H1 (cell line): ENCODE results near the gene CLDN34. TPM values are rescaled to one million over a fixed set of nuclear protein-coding genes. Genes with fewer than 3 reads are reported as not detected.

Experiments used
- CTCF ChIA-PET: fragments of 300-600 bp; sonication (Branson Sonifier 250); formaldehyde crosslinking; loops from one replicate; lab custom pipeline; 2021; ENCODE audit not compliant: partially characterized antibody; lab: Charles Lee
- POLR2A ChIA-PET: fragments of 300-600 bp; sonication (Branson Sonifier 250); formaldehyde crosslinking; loops from one replicate; lab custom pipeline; 2021; ENCODE audit warnings: inconsistent platforms; ENCODE audit not compliant: partially characterized antibody; lab: Charles Lee
- DNase-seq, 2 experiments: peaks; one replicate each; pipeline versions ENCODE4 v3.0.0 to v3.0.0-alpha.2; 2010 to 2022; ENCODE audit warnings: low spot score in 2 of 2, low read depth in 1 of 2, mixed read lengths in 1 of 2
- FAIRE-seq: peaks from 2 replicates; lab custom pipeline; 2011; peaks lifted over from hg19 to GRCh38; lab: Jason Lieb, UNC
- H2AFZ ChIP-seq: 2 replicates; pipeline ENCODE4 v1.8.1; 2012; ENCODE audit warnings: low read length, inconsistent platforms
- H2AK5ac ChIP-seq: 2 replicates; pipeline ENCODE4 v1.6.1; 2013; ENCODE audit warnings: low read depth, low read length
- H2BK120ac ChIP-seq: replicated peaks from 2 replicates; pipeline ENCODE3; 2013; ENCODE audit warnings: low read depth, low read length, inconsistent platforms
- H2BK12ac ChIP-seq: 2 replicates; pipeline ENCODE4 v1.6.1; 2013; ENCODE audit warnings: low read depth, low read length
- H2BK15ac ChIP-seq: 2 replicates; pipeline ENCODE4 v1.6.1; 2013; ENCODE audit warnings: low read length
- H2BK20ac ChIP-seq: 2 replicates; pipeline ENCODE4 v1.6.1; 2013; ENCODE audit warnings: low read length
- H2BK5ac ChIP-seq: 2 replicates; pipeline ENCODE4 v1.6.1; 2013; ENCODE audit warnings: low read depth, low read length
- H3K14ac ChIP-seq: 2 replicates; pipeline ENCODE4 v1.6.1; 2013; ENCODE audit warnings: inconsistent platforms; ENCODE audit not compliant: insufficient read length
- H3K18ac ChIP-seq: 2 replicates; pipeline ENCODE4 v1.6.1; 2013; ENCODE audit warnings: low read length; ENCODE audit errors: extremely low read depth
- H3K23ac ChIP-seq: 2 replicates; pipeline ENCODE4 v1.6.1; 2013; ENCODE audit warnings: inconsistent platforms; ENCODE audit not compliant: insufficient read length
- H3K23me2 ChIP-seq: 2 replicates; pipeline ENCODE4 v1.6.1; 2013; ENCODE audit warnings: low read depth, low read length
- H3K27ac ChIP-seq: 2 replicates; pipeline ENCODE4 v1.6.1; 2011; ENCODE audit warnings: low read depth, low read length, inconsistent platforms
- H3K27me3 ChIP-seq, 4 experiments: replicated peaks in 1 of 4; 1 replicate in 1 of 4; 2 replicates in 3 of 4; pipeline versions ENCODE4 v1.6.1 to v1.8.1; 2011 to 2013; ENCODE audit warnings: low read length in 3 of 4, mild to moderate bottlenecking in 3 of 4, inconsistent platforms in 2 of 4, mixed read lengths in 2 of 4, moderate library complexity in 1 of 4; ENCODE audit not compliant: control insufficient read depth in 3 of 4, insufficient read depth in 3 of 4; ENCODE audit errors: extremely low read depth in 1 of 4
- H3K36me3 ChIP-seq, 4 experiments: 2 replicates each; pipeline versions ENCODE4 v1.6.1 to v1.8.1; 2011 to 2013; ENCODE audit warnings: mild to moderate bottlenecking in 4 of 4, low read length in 3 of 4, moderate library complexity in 2 of 4, control low read depth in 1 of 4, inconsistent platforms in 1 of 4; ENCODE audit not compliant: insufficient read depth in 4 of 4, control insufficient read depth in 2 of 4
- H3K4ac ChIP-seq: replicated peaks from 2 replicates; pipeline ENCODE3; 2013; ENCODE audit warnings: low read length, low read depth, mixed read lengths, inconsistent platforms; ENCODE audit not compliant: insufficient read length
- H3K4me1 ChIP-seq, 4 experiments: replicated peaks in 1 of 4; 1 replicate in 1 of 4; 2 replicates in 3 of 4; pipeline versions ENCODE4 v1.6.1 to v1.8.1; 2011 to 2013; ENCODE audit warnings: low read length in 3 of 4, inconsistent platforms in 2 of 4, mixed read lengths in 1 of 4; ENCODE audit not compliant: insufficient read depth in 4 of 4, control insufficient read depth in 3 of 4
- H3K4me2 ChIP-seq, 2 experiments: 2 replicates each; pipeline versions ENCODE4 v1.6.1 to v1.8.1; 2011 to 2013; ENCODE audit warnings: low read depth in 2 of 2, low read length in 2 of 2, control low read depth in 1 of 2, inconsistent platforms in 1 of 2, mild to moderate bottlenecking in 1 of 2; ENCODE audit not compliant: insufficient read depth in 1 of 2
- H3K4me3 ChIP-seq, 4 experiments: fragments of 200-600, 300-600 bp in 1 of 4; sonication (generic), shearing (Covaris generic), sonication (Bioruptor Twin) in 1 of 4; 2 replicates each; pipeline versions ENCODE4 v1.5.1 to v1.8.1; 2011 to 2016; ENCODE audit warnings: low read length in 4 of 4, low read depth in 3 of 4, control low read depth in 2 of 4, inconsistent platforms in 2 of 4, mild to moderate bottlenecking in 2 of 4, mixed read lengths in 1 of 4, moderate library complexity in 1 of 4; ENCODE audit not compliant: insufficient read depth in 2 of 4; ENCODE audit errors: extremely low read depth in 1 of 4
- H3K56ac ChIP-seq: replicated peaks from 2 replicates; pipeline ENCODE3; 2013; ENCODE audit warnings: low read depth, mild to moderate bottlenecking, mixed read lengths, low read length, inconsistent platforms; ENCODE audit not compliant: insufficient read length
- H3K79me1 ChIP-seq: 2 replicates; pipeline ENCODE4 v1.6.1; 2013; ENCODE audit warnings: low read depth, low read length, control low read depth
- H3K79me2 ChIP-seq, 2 experiments: 2 replicates each; pipeline versions ENCODE4 v1.6.1 to v1.8.1; 2012 to 2013; ENCODE audit warnings: low read length in 2 of 2, mild to moderate bottlenecking in 2 of 2, inconsistent platforms in 1 of 2; ENCODE audit not compliant: insufficient read depth in 2 of 2, control insufficient read depth in 1 of 2
- H3K9ac ChIP-seq, 4 experiments: replicated peaks in 1 of 4; 1 replicate in 1 of 4; 2 replicates in 3 of 4; pipeline versions ENCODE4 v1.6.1 to v1.8.1; 2011 to 2013; ENCODE audit warnings: low read depth in 3 of 4, low read length in 3 of 4, control low read depth in 2 of 4, mild to moderate bottlenecking in 2 of 4, moderate library complexity in 2 of 4, inconsistent platforms in 1 of 4; ENCODE audit errors: extremely low read depth in 1 of 4
- H3K9me3 ChIP-seq, 2 experiments: 2 replicates each; pipeline versions ENCODE4 v1.6.1 to v1.8.1; 2012 to 2013; ENCODE audit warnings: mild to moderate bottlenecking in 2 of 2, moderate library complexity in 2 of 2, control low read depth in 1 of 2, inconsistent platforms in 1 of 2, low read depth in 1 of 2, low read length in 1 of 2, mixed read lengths in 1 of 2; ENCODE audit not compliant: insufficient read depth in 2 of 2
- H4K20me1 ChIP-seq, 2 experiments: replicated peaks in 1 of 2; 2 replicates each; pipeline versions ENCODE3 to v1.8.1; 2011 to 2013; ENCODE audit warnings: inconsistent platforms in 2 of 2, low read length in 2 of 2, mild to moderate bottlenecking in 1 of 2; ENCODE audit not compliant: insufficient read depth in 2 of 2, control insufficient read depth in 1 of 2
- H4K5ac ChIP-seq: 2 replicates; pipeline ENCODE4 v1.6.1; 2013; ENCODE audit warnings: low read length, low read depth, mixed read lengths, inconsistent platforms; ENCODE audit not compliant: insufficient read length
- H4K8ac ChIP-seq: 2 replicates; pipeline ENCODE4 v1.8.0; 2013; ENCODE audit warnings: mild to moderate bottlenecking, moderate library complexity, low read length, inconsistent platforms; ENCODE audit not compliant: insufficient read depth; ENCODE audit errors: extremely low read depth
- H4K91ac ChIP-seq: replicated peaks from 2 replicates; pipeline ENCODE3; 2013; ENCODE audit warnings: low read length, mixed read lengths, inconsistent platforms; ENCODE audit not compliant: insufficient read length
- WGBS, 2 experiments: shearing (Covaris generic) in 1 of 2; methylation state at CpG; one replicate each; pipeline versions ENCODE4 v1.1.6 to v1.1.7; 2013 to 2015; ENCODE audit warnings: low lambda C conversion rate in 2 of 2, mixed read lengths in 2 of 2, inconsistent platforms in 1 of 2, low coverage in 1 of 2, missing lambda C conversion rate in 1 of 2; ENCODE audit not compliant: insufficient replicate concordance in 2 of 2, insufficient coverage in 1 of 2, insufficient read length in 1 of 2; ENCODE audit errors: extremely low coverage in 1 of 2, missing lambda C conversion rate in 1 of 2; 5-methylcytosine and 5-hydroxymethylcytosine counted together
- polyA plus RNA-seq, 7 experiments: library from polyadenylated mRNA; depleted of rRNA in 3 of 7; stranded (reverse) in 5 of 7; unstranded in 2 of 7; fragments of >200 nt in 5 of 7; fragments of 200-250 nt in 2 of 7; gene quantifications; 1 replicate in 5 of 7; 2 replicates in 1 of 7; 4 replicates in 1 of 7; pipeline versions ENCODE4 v1.2.1 to v1.2.3, GENCODE V29; 2011 to 2013; ENCODE audit warnings: missing spikeins in 2 of 7, mixed read lengths in 2 of 7
- total RNA-seq: library from RNA; stranded (reverse); fragmentation: NEBNext Ultra II Directional; extraction: Animal tissue kit (Norgen Biotek cat#: 25700); gene quantifications from 2 replicates; pipeline ENCODE4 v1.2.1, GENCODE V29; 2021

The CLDN34 gene
- total and polyA plus RNA-seq, 2 of the 8 experiments (the other 6 are each of a cell fraction or from before 2014, with no cell fraction given) = 0.26 to 0.50 TPM

DNA sequence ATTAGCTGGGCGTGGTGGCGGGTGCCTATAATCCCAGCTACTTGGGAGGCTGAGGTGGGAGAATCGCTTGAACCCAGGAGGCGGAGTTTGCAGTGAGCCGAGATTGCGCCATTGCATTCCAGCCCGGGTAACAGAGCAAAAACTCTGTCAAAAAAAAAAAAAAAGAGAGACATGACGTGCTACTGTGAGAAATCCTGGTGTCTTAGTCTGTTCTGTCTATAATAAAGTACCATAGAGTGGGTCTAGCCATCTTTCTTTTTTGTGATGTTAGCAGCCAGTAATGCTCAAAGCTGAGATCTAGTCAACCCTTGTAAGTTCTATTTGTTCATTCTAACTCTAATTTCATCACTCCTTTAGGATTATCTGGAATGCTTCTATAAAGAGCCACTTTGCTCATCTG is 38.9 kb downstream of the CLDN34 start:
- no peak overlapping the region for H4K8ac ChIP-seq
- no peak overlapping the region for H2BK5ac ChIP-seq
- H3K36me3 ChIP-seq = no peaks in the 10 kb centered on the region
- CTCF ChIA-PET = interaction anchor here (1.0 kb wide), 1 partner anchor 14 kb away, joined by 3 read pairs; no protein-coding TSS in a partner anchor
- H3K4me1 ChIP-seq = peaks cover 0 to 12% (median 0%) of the 10 kb centered on the region in 4 experiments; a peak in 3 of 7 replicates
- no peak overlapping the region for H3K9ac ChIP-seq
- no peaks in the 10 kb centered on the region for H3K79me2 ChIP-seq
- no peak overlapping the region for H2BK20ac ChIP-seq
- H3K9me3 ChIP-seq = no peaks in the 10 kb centered on the region
- FAIRE-seq = no peak
- no peak for DNase-seq
- H3K23ac ChIP-seq = no peak overlapping the region
- 92% methylated on average over 2 of the region's 8 CpGs; no CpG with 5 or more reads in 1 of the 2 experiments for WGBS, 2 experiments
- no peak overlapping the region for H3K56ac ChIP-seq
- POLR2A ChIA-PET = no interaction called here
- H4K5ac ChIP-seq = no peak overlapping the region
- H3K4me2 ChIP-seq = no peak overlapping the region
- no peaks in the 10 kb centered on the region for H3K27me3 ChIP-seq
- H4K91ac ChIP-seq = no peak overlapping the region
- H3K4me3 ChIP-seq = no peak overlapping the region
- H2AFZ ChIP-seq = no peak overlapping the region
- no peaks in the 10 kb centered on the region for H4K20me1 ChIP-seq
- H3K23me2 ChIP-seq = no peaks in the 10 kb centered on the region
- no peak overlapping the region for H3K4ac ChIP-seq
- H3K27ac ChIP-seq = no peak overlapping the region
- no peak overlapping the region for H2BK12ac ChIP-seq
- H3K79me1 ChIP-seq = no peaks in the 10 kb centered on the region
- H3K14ac ChIP-seq = no peak overlapping the region
- H2BK15ac ChIP-seq = no peak overlapping the region
- no peak overlapping the region for H2AK5ac ChIP-seq
- H2BK120ac ChIP-seq = no peak overlapping the region
- no peak overlapping the region for H3K18ac ChIP-seq
